A549 (cell line): ENCODE results near the gene RPS24. TPM values are rescaled to one million over a fixed set of nuclear protein-coding genes. Genes with fewer than 3 reads are reported as not detected.

Experiments
- ATAC-seq, 2 experiments: fragments of 200-7000 bp in 1 of 2; fragments of >200 bp in 1 of 2; cut with Nextera tagmentation in 1 of 2; cut with Tn5 transposase in 1 of 2; 3 replicates each; pipeline versions ENCODE4 v1.8.0 to v1.9.1; 2018 to 2020; ENCODE audit warnings: mild to moderate bottlenecking in 1 of 2, moderate library complexity in 1 of 2
- CTCF ChIA-PET: fragments of 300-600 bp; sonication (Branson Sonifier 250); formaldehyde crosslinking; extraction: SDS; loops from one replicate; lab custom pipeline; 2021; ENCODE audit warnings: antibody characterized with exemption, inconsistent platforms; lab: Yijun Ruan, JAX
- POLR2A ChIA-PET: fragments of 350-600 bp; formaldehyde crosslinking; extraction: SDS; loops from one replicate; lab custom pipeline; 2021; ENCODE audit warnings: antibody characterized with exemption, inconsistent platforms; lab: Yijun Ruan, JAX
- DNase-seq, 2 experiments: peaks; one replicate each; pipeline versions ENCODE4 v3.0.0 to v3.0.0-alpha.2; 2011 to 2016; ENCODE audit warnings: low read depth in 1 of 2, low spot score in 1 of 2
- FAIRE-seq: peaks from 2 replicates; lab custom pipeline; 2011; peaks lifted over from hg19 to GRCh38; lab: Jason Lieb, UNC
- H3K27ac ChIP-seq, 2 experiments: fragments of >200 bp; sonication (Bioruptor Twin); formaldehyde crosslinking; 3 replicates each; pipeline ENCODE4 v1.5.1; 2016 to 2017
- H3K4me1 ChIP-seq: fragments of >200 bp; sonication (Bioruptor Twin); formaldehyde crosslinking; 3 replicates; pipeline ENCODE4 v1.6.1; 2016
- H3K4me2 ChIP-seq: fragments of >200 bp; sonication (Bioruptor Twin); formaldehyde crosslinking; 3 replicates; pipeline ENCODE4 v1.6.1; 2016
- H3K4me3 ChIP-seq: fragments of >200 bp; sonication (Bioruptor Twin); formaldehyde crosslinking; 3 replicates; pipeline ENCODE4 v1.5.1; 2016
- H3K9me3 ChIP-seq: fragments of >200 bp; sonication (Bioruptor Twin); formaldehyde crosslinking; 3 replicates; pipeline ENCODE4 v1.6.1; 2016
- CEBPB ChIP-seq, 2 experiments: fragments of >200 bp in 1 of 2; sonication (Bioruptor Twin) in 1 of 2; formaldehyde crosslinking in 1 of 2; IDR thresholded peaks; 2 replicates each; pipeline ENCODE4 v1.6.1; 2012 to 2016
- CHD2 ChIP-seq: fragments of 150-350 bp; IDR thresholded peaks from 2 replicates; pipeline ENCODE4 v1.6.1; 2014; ENCODE audit warnings: low read length; ENCODE audit not compliant: partially characterized antibody
- CHD4 ChIP-seq: fragments of 200-600 bp; sonication (generic); IDR thresholded peaks from 2 replicates; pipeline ENCODE4 v1.6.1; 2016; ENCODE audit warnings: antibody characterized with exemption, mild to moderate bottlenecking, borderline replicate concordance
- CTCF ChIP-seq: fragments of >200 bp; sonication (Bioruptor Twin); formaldehyde crosslinking; IDR thresholded peaks from 3 replicates; pipeline ENCODE4 v1.5.1; 2016
- GATA3 ChIP-seq: IDR thresholded peaks from 2 replicates; pipeline ENCODE4 v1.6.1; 2012; ENCODE audit warnings: borderline replicate concordance
- HMGXB4 ChIP-seq: fragments of 250-450 bp; sonication (Bioruptor Pico); IDR thresholded peaks from 2 replicates; pipeline ENCODE4 v1.5.0; 2021; ENCODE audit warnings: mild to moderate bottlenecking, moderate library complexity, borderline replicate concordance
- JUNB ChIP-seq: fragments of >200 bp; sonication (Bioruptor Twin); formaldehyde crosslinking; IDR thresholded peaks from 2 replicates; pipeline ENCODE4 v1.6.1; 2016
- MAFK ChIP-seq: fragments of 450-650 bp; IDR thresholded peaks from 2 replicates; pipeline ENCODE4 v1.6.1; 2014; ENCODE audit not compliant: partially characterized antibody
- NR3C1 ChIP-seq: fragments of >200 bp; sonication (Bioruptor Twin); formaldehyde crosslinking; IDR thresholded peaks from 3 replicates; pipeline ENCODE4 v1.6.1; 2017
- PBX3 ChIP-seq: IDR thresholded peaks from 2 replicates; pipeline ENCODE4 v1.6.1; 2012
- POLR2AphosphoS2 ChIP-seq: conservative IDR thresholded peaks from 2 replicates; pipeline ENCODE4 v1.6.1; 2012; ENCODE audit warnings: low read length, improper control_type of control experiment, inconsistent platforms
- RARB ChIP-seq: fragments of 250-450 bp; sonication (Bioruptor Pico); IDR thresholded peaks from 2 replicates; pipeline ENCODE4 v1.8.0; 2021; ENCODE audit warnings: mild to moderate bottlenecking, moderate library complexity
- REST ChIP-seq: fragments of 200-600 bp; sonication (generic); IDR thresholded peaks from 2 replicates; pipeline ENCODE4 v1.6.1; 2016; ENCODE audit warnings: antibody characterized with exemption, mild to moderate bottlenecking, moderate library complexity
- SMC3 ChIP-seq: fragments of >200 bp; sonication (Bioruptor Twin); formaldehyde crosslinking; IDR thresholded peaks from 3 replicates; pipeline ENCODE4 v1.6.1; 2018; ENCODE audit warnings: inconsistent platforms
- TFCP2L1 ChIP-seq: fragments of 250-450 bp; sonication (Bioruptor Pico); IDR thresholded peaks from 2 replicates; pipeline ENCODE4 v1.5.0; 2021; ENCODE audit warnings: mild to moderate bottlenecking
- USF2 ChIP-seq: fragments of 450-650 bp; IDR thresholded peaks from 2 replicates; pipeline ENCODE4 v1.6.1; 2014; ENCODE audit warnings: antibody characterized with exemption
- ZNF302 ChIP-seq: fragments of 250-450 bp; sonication (Bioruptor Pico); IDR thresholded peaks from 2 replicates; pipeline ENCODE4 v1.9.0; 2021; ENCODE audit warnings: inconsistent platforms, mild to moderate bottlenecking, moderate library complexity
- WGBS: methylation state at CpG from one replicate; pipeline ENCODE4 v1.1.6; 2017; ENCODE audit errors: missing lambda C conversion rate; 5-methylcytosine and 5-hydroxymethylcytosine counted together
- polyA plus RNA-seq, 4 experiments: library from polyadenylated mRNA; depleted of rRNA in 3 of 4; stranded (reverse); fragments of >200 nt; fragmentation: RNase III in 1 of 4; extraction: RNeasy Plus Mini Kit Qiagen cat#74134 plus additional on column Dnase treatment in 1 of 4; gene quantifications; 2 replicates in 3 of 4; 3 replicates in 1 of 4; pipeline ENCODE4 v1.2.3, GENCODE V29; 2011 to 2017

RPS24 gene
- polyA plus RNA-seq, 2 of the 4 experiments (the other 2 are of a cell fraction): 4,263 to 5,509 TPM

- FAIRE-seq (no peak), ATAC-seq (no peak), DNase-seq (no peak)
- H3K27ac ChIP-seq: no peak overlapping the region
- POLR2A ChIA-PET: no interaction called here
- no peak overlapping the region for H3K4me2 ChIP-seq
- WGBS: 81% methylated on average over 5 of the region's 5 CpGs
- TF ChIP-seq MAFK (no peak), REST (no peak), HMGXB4 (no peak), ZNF302 (CRISPR knock-in tag) (no peak), TFCP2L1 (CRISPR knock-in tag) (no peak), CEBPB (IDR thresholded peaks at IDR 0.05) (no peak), PBX3 (no peak), JUNB (no peak)
- no peaks in the 10 kb centered on the region for H3K9me3 ChIP-seq
- H3K4me1 ChIP-seq: no peaks in the 10 kb centered on the region
- CTCF ChIA-PET: interaction anchor here (0.6 to 1.5 kb wide), 4 partner anchors 12 to 343 kb away, joined by 3 to 5 read pairs (median 4); partner anchors contain the start of gene POLR3A
- H3K4me3 ChIP-seq: no peak overlapping the region
These were observed 15.8 kb upstream of the RPS24 start for GRCh38 chr10:78017856-78018255.

GRCh38 chr10:78019264-78019663 is 14.4 kb upstream of the RPS24 start:
- H3K4me2 ChIP-seq: no peak overlapping the region
- H3K9me3 ChIP-seq: no peaks in the 10 kb centered on the region
- DNase-seq (no peak), ATAC-seq (no peak), FAIRE-seq (no peak)
- no peaks in the 10 kb centered on the region for H3K4me1 ChIP-seq
- H3K4me3 ChIP-seq: no peak overlapping the region
- CTCF ChIA-PET: interaction anchor here (0.9 to 1.5 kb wide), 2 partner anchors 9 to 10 kb away, joined by 3 to 5 read pairs; partner anchors contain the start of gene POLR3A
- WGBS: 70% methylated on average over 3 of the region's 3 CpGs
- POLR2A ChIA-PET: no interaction called here
- no peak overlapping the region for H3K27ac ChIP-seq
- TF ChIP-seq CTCF: no peak
- no peak for TF ChIP-seq NR3C1
- TF ChIP-seq USF2: no peak
- TF ChIP-seq POLR2AphosphoS2: no peak
- no peak for TF ChIP-seq JUNB
- TF ChIP-seq SMC3: no peak
- no peak for TF ChIP-seq CHD2
- TF ChIP-seq GATA3: no peak
- TF ChIP-seq CHD4: no peak
- TF ChIP-seq RARB (CRISPR knock-in tag): no peak
